ENCODE data around the gene NFE2L1. TPM values are rescaled to one million over a fixed set of nuclear protein-coding genes. Genes with fewer than 3 reads are reported as not detected.

The NFE2L1 gene
- polyA plus RNA-seq, 1 of the 3 experiments (the other 2 are of a cell fraction), result 159 TPM

DNA sequence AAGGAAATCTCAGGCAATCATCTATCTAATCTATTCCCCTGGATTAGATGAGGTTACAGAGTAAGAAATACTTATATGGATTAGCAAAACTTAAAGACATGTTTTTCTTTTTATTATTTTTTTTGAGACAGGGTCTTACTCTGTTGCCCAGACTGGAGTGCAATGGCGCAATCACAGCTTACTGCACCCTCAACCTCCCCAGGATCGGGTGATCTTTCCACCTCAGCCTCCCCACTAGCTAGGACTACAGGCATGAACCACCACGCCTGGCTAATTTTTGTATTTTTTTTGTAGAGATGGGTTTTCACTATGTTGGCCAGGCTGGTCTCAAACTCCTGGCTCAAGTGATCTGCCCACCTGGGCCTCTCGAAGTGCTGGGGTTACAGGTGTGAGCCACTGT, 3.3 kb upstream of the NFE2L1 start (continued):
- TF ChIP-seq, protein P1, sequence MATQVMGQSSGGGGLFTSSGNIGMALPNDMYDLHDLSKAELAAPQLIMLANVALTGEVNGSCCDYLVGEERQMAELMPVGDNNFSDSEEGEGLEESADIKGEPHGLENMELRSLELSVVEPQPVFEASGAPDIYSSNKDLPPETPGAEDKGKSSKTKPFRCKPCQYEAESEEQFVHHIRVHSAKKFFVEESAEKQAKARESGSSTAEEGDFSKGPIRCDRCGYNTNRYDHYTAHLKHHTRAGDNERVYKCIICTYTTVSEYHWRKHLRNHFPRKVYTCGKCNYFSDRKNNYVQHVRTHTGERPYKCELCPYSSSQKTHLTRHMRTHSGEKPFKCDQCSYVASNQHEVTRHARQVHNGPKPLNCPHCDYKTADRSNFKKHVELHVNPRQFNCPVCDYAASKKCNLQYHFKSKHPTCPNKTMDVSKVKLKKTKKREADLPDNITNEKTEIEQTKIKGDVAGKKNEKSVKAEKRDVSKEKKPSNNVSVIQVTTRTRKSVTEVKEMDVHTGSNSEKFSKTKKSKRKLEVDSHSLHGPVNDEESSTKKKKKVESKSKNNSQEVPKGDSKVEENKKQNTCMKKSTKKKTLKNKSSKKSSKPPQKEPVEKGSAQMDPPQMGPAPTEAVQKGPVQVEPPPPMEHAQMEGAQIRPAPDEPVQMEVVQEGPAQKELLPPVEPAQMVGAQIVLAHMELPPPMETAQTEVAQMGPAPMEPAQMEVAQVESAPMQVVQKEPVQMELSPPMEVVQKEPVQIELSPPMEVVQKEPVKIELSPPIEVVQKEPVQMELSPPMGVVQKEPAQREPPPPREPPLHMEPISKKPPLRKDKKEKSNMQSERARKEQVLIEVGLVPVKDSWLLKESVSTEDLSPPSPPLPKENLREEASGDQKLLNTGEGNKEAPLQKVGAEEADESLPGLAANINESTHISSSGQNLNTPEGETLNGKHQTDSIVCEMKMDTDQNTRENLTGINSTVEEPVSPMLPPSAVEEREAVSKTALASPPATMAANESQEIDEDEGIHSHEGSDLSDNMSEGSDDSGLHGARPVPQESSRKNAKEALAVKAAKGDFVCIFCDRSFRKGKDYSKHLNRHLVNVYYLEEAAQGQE (IDR thresholded peaks at IDR 0.05; ENCODE audit: low read depth, low read length), result no peak
- TF ChIP-seq SMC3 (IDR thresholded peaks at IDR 0.05; ENCODE audit: low read depth, low read length) (no peak), TEAD4 (IDR thresholded peaks at IDR 0.05; ENCODE audit: borderline replicate concordance, insufficient read depth) (no peak), EP300 (IDR thresholded peaks at IDR 0.05; ENCODE audit: borderline replicate concordance in 1 of 2, low read depth in 1 of 2, low read length in 1 of 2) (no peak), CHD2 (IDR thresholded peaks at IDR 0.05; ENCODE audit: low read length, partially characterized antibody) (no peak)

DNA sequence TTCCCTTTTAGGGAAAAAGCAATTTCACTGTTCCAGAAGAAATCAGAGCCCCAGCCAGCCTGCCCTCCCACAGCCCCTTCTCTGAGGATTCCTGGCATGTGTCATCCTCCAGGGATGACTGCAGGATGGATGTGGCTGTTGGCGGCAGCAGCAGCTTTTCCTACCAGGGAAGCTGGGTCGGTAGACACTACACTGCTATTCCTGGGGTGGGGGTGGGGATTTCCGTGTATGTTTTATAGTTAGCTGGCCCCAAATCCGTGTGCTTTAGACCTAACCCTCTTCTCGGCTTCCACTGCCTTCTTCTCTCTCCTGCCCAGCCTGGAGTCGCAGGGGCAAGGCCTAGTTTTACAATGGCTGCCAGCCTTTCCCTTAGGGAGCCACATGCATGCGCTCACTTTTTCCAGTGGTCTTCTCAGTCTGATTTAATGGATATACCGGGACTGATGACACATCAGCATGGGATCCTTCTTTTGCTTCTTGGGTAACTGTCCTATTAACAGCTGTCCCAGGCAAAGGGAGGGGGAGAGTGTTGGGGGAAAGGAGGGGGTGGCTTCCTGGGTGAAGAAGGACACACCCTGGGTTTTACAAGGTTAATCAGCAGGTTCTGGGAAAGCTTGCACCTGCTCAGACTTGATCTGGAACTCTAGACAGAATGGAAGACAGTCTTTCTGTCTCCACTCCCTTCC, 2.7 kb upstream of the NFE2L1 start:
- Histone ChIP-seq H3K9ac (no peak overlapping the region), H3K27me3 (ENCODE audit: insufficient read depth) (no peaks in the 10 kb centered on the region), H3K9me3 (no peaks in the 10 kb centered on the region), H3K4me2 (0 out of 2 replicates have a peak overlapping the region, but pooled peaks have one; percentile 82), H3K79me2 (ENCODE audit: insufficient read depth) (peaks cover 34% of the 10 kb centered on the region), H3K27ac (ENCODE audit: low read depth in 2 of 2, low read length in 1 of 2) (peak overlapping the region in 1 of 2 experiments; percentile 3; a peak in 1 of 4 replicates), H3K4me1 (ENCODE audit: control insufficient read depth in 1 of 2, insufficient read depth in 2 of 2, low read depth in 1 of 2, low read length in 1 of 2) (peaks cover 19 to 22% of the 10 kb centered on the region in 2 experiments), H2AFZ (ENCODE audit: low read depth) (no peak overlapping the region), H3F3A (replicated peaks; ENCODE audit: insufficient read depth) (peaks cover 28% of the 10 kb centered on the region), H3K36me3 (replicated peaks in 1 of 2; ENCODE audit: control insufficient read depth in 1 of 2, insufficient read depth in 2 of 2, low read length in 1 of 2) (peaks cover 0 to under 1% of the 10 kb centered on the region in 2 experiments), H3K4me3 (ENCODE audit: low read depth in 2 of 2, low read length in 1 of 2) (no peak overlapping the region), H3K9me2 (no peaks in the 10 kb centered on the region), H4K20me1 (ENCODE audit: insufficient read depth) (0 out of 2 replicates have a peak, but pooled peaks cover under 1% of the 10 kb centered on the region)
- POLR2A ChIA-PET, result interaction anchor here (1.1 to 5.0 kb wide), 3 partner anchors 9 to 20 kb away, joined by 3 to 18 read pairs (median 4); no protein-coding TSS in a partner anchor
- CTCF ChIA-PET, result interaction anchor here (0.9 to 44.3 kb wide), 7 partner anchors 16 to 85 kb away, joined by 4 to 1200 read pairs (median 20); partner anchors contain the start of genes CDK5RAP3 and COPZ2
- TF ChIP-seq, protein P2, sequence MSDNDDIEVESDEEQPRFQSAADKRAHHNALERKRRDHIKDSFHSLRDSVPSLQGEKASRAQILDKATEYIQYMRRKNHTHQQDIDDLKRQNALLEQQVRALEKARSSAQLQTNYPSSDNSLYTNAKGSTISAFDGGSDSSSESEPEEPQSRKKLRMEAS (IDR thresholded peaks at IDR 0.05; ENCODE audit: low read depth), result no peak
- no peak for DNase-seq
- 55% methylated on average over 8 of the region's 8 CpGs for WGBS (ENCODE audit: low lambda C conversion rate)

DNA sequence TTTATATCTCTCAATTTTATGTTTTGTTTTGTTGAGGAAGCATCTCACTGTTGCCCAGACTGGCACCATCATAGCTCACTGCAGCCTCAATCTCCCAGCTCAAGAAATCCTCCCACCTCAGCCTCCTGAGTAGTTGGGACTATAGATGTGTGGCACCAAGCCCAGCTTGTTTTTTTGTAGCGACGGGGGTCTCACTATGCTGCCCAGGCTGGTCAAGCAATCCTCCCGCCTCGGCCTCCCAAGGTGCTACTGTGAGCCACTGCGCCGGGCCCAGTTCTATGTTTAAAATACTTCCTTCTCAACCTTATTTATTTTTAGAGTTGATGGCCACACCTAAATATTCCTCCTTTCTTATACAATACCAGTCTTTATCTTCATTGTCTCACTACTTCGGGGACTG, 1.9 kb upstream of the NFE2L1 start:
- H3K27me3 ChIP-seq (ENCODE audit: insufficient read depth), result no peaks in the 10 kb centered on the region
- no peak overlapping the region for H3K27ac ChIP-seq (ENCODE audit: low read depth in 2 of 2, low read length in 1 of 2)
- H3F3A ChIP-seq (replicated peaks; ENCODE audit: insufficient read depth), result peaks cover 33% of the 10 kb centered on the region
- peak overlapping the region; percentile 63 to 77 for H3K4me3 ChIP-seq (ENCODE audit: low read depth in 2 of 2, low read length in 1 of 2)
- H3K4me2 ChIP-seq, result peak overlapping the region; percentile 82
- peaks cover 8% of the 10 kb centered on the region for H4K20me1 ChIP-seq (ENCODE audit: insufficient read depth)
- DNase-seq, result no peak
- H3K9me2 ChIP-seq, result no peaks in the 10 kb centered on the region
- no peak overlapping the region for H2AFZ ChIP-seq (ENCODE audit: low read depth)
- H3K36me3 ChIP-seq (replicated peaks in 1 of 2; ENCODE audit: control insufficient read depth in 1 of 2, insufficient read depth in 2 of 2, low read length in 1 of 2), result peaks cover 7 to 9% of the 10 kb centered on the region in 2 experiments
- no peaks in the 10 kb centered on the region for H3K9me3 ChIP-seq
- TF ChIP-seq JUND (IDR thresholded peaks at IDR 0.05), result no peak
- no peak for TF ChIP-seq NFIC (IDR thresholded peaks at IDR 0.05; ENCODE audit: borderline replicate concordance)
- TF ChIP-seq, protein P3, sequence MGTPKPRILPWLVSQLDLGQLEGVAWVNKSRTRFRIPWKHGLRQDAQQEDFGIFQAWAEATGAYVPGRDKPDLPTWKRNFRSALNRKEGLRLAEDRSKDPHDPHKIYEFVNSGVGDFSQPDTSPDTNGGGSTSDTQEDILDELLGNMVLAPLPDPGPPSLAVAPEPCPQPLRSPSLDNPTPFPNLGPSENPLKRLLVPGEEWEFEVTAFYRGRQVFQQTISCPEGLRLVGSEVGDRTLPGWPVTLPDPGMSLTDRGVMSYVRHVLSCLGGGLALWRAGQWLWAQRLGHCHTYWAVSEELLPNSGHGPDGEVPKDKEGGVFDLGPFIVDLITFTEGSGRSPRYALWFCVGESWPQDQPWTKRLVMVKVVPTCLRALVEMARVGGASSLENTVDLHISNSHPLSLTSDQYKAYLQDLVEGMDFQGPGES (IDR thresholded peaks at IDR 0.05; ENCODE audit: low read depth, low read length), result no peak
- no peak for TF ChIP-seq MEF2A (IDR thresholded peaks at IDR 0.05; ENCODE audit: borderline replicate concordance, low read depth)
- ChIA-PET CTCF (interaction anchor here (0.9 to 44.3 kb wide), 9 partner anchors 16 to 84 kb away, joined by 4 to 1200 read pairs (median 10); partner anchors contain the start of genes CDK5RAP3 and COPZ2), POLR2A (interaction anchor here (1.1 to 5.0 kb wide), 6 partner anchors 9 to 51 kb away, joined by 3 to 34 read pairs (median 10); partner anchors contain the start of gene COPZ2)
- peaks cover 42% of the 10 kb centered on the region for H3K79me2 ChIP-seq (ENCODE audit: insufficient read depth)
- peak overlapping the region; percentile 88; the same call in 1 of the 2 replicates for H3K9ac ChIP-seq
- peaks cover 28 to 30% of the 10 kb centered on the region in 2 experiments for H3K4me1 ChIP-seq (ENCODE audit: control insufficient read depth in 1 of 2, insufficient read depth in 2 of 2, low read depth in 1 of 2, low read length in 1 of 2)
- 92% methylated on average over 7 of the region's 7 CpGs for WGBS (ENCODE audit: low lambda C conversion rate)

All from SK-N-SH (cell line).